GM23338 (cell line): ENCODE measurements around the gene TNNI3K. TPM values are rescaled to one million over a fixed set of nuclear protein-coding genes. Genes with fewer than 3 reads are reported as not detected.

Experiments used
- ATAC-seq: fragments of 200-7000 bp; cut with Tn5 transposase; 3 replicates; pipeline ENCODE4 v1.9.1; 2020
- DNase-seq: peaks from one replicate; pipeline ENCODE4 v3.0.0-alpha.2; 2015; ENCODE audit warnings: low spot score
- H2AFZ ChIP-seq: fragments of 200-600 bp; sonication (generic); 2 replicates; pipeline ENCODE4 v1.8.0; 2016; ENCODE audit warnings: antibody characterized with exemption, mild to moderate bottlenecking, moderate library complexity
- H3F3A ChIP-seq: fragments of 200-600 bp; sonication (generic); replicated peaks from 2 replicates; pipeline ENCODE4 v1.8.0; 2017; ENCODE audit warnings: antibody characterized with exemption, mixed run types, low read depth
- H3K27ac ChIP-seq: fragments of 200-600 bp; sonication (generic); 2 replicates; pipeline ENCODE4 v1.6.1; 2016; ENCODE audit warnings: low read depth
- H3K27me3 ChIP-seq: fragments of 200-600 bp; sonication (generic); 2 replicates; pipeline ENCODE4 v1.8.0; 2016; ENCODE audit warnings: mild to moderate bottlenecking, mixed run types, moderate library complexity; ENCODE audit not compliant: insufficient read depth
- H3K36me3 ChIP-seq: fragments of 200-600 bp; sonication (generic); 2 replicates; pipeline ENCODE4 v1.8.0; 2016; ENCODE audit warnings: mild to moderate bottlenecking; ENCODE audit not compliant: insufficient read depth
- H3K4me1 ChIP-seq: fragments of 200-600 bp; sonication (generic); 2 replicates; pipeline ENCODE4 v1.8.0; 2016; ENCODE audit warnings: mild to moderate bottlenecking, moderate library complexity; ENCODE audit not compliant: insufficient read depth
- H3K4me2 ChIP-seq: fragments of 200-600 bp; sonication (generic); 2 replicates; pipeline ENCODE4 v1.7.1; 2017; ENCODE audit warnings: mixed run types
- H3K4me3 ChIP-seq: fragments of 200-600 bp; sonication (generic); 2 replicates; pipeline ENCODE4 v1.6.1; 2016; ENCODE audit warnings: mixed run types
- H3K79me2 ChIP-seq: fragments of 200-600 bp; sonication (generic); replicated peaks from 2 replicates; pipeline ENCODE4 v1.8.0; 2017; ENCODE audit warnings: mild to moderate bottlenecking; ENCODE audit not compliant: insufficient read depth
- H3K9me2 ChIP-seq: fragments of 200-600 bp; sonication (generic); 2 replicates; pipeline ENCODE4 v1.8.0; 2017; ENCODE audit not compliant: insufficient read depth
- H4K20me1 ChIP-seq: fragments of 200-600 bp; sonication (generic); replicated peaks from 2 replicates; pipeline ENCODE4 v1.8.0; 2017; ENCODE audit warnings: mild to moderate bottlenecking; ENCODE audit not compliant: insufficient read depth
- H3K27ac Mint-ChIP-seq: 2 replicates; pipeline ENCODE4 v1.8.0; 2020; ENCODE audit warnings: inconsistent platforms, mild to moderate bottlenecking, moderate library complexity, mixed read lengths
- H3K27me3 Mint-ChIP-seq: 3 replicates; pipeline ENCODE4 v1.8.0; 2022; ENCODE audit warnings: low read depth, mild to moderate bottlenecking, moderate library complexity, mixed read lengths, inconsistent platforms; ENCODE audit not compliant: insufficient read depth, poor library complexity
- H3K36me3 Mint-ChIP-seq: 3 replicates; pipeline ENCODE4 v1.8.0; 2021; ENCODE audit warnings: low read depth, mild to moderate bottlenecking, inconsistent platforms, moderate library complexity, mixed read lengths
- H3K4me1 Mint-ChIP-seq: 3 replicates; pipeline ENCODE4 v1.8.0; 2020; ENCODE audit warnings: mild to moderate bottlenecking, inconsistent platforms, mixed read lengths
- H3K4me3 Mint-ChIP-seq: 3 replicates; pipeline ENCODE4 v1.8.0; 2021; ENCODE audit warnings: moderate library complexity, mild to moderate bottlenecking, inconsistent platforms, mixed read lengths
- H3K9me3 Mint-ChIP-seq: 3 replicates; pipeline ENCODE4 v1.8.0; 2020; ENCODE audit warnings: moderate library complexity, mild to moderate bottlenecking, inconsistent platforms, mixed read lengths
- CREB1 ChIP-seq: fragments of 250-450 bp; sonication (Bioruptor Pico); IDR thresholded peaks from 2 replicates; pipeline ENCODE4 v1.5.0; 2020; ENCODE audit warnings: low read depth, mild to moderate bottlenecking, moderate library complexity
- EZH2 ChIP-seq: fragments of 200-600 bp; sonication (generic); IDR thresholded peaks from one replicate; pipeline ENCODE4 v1.8.0; 2017; ENCODE audit warnings: antibody characterized with exemption, mild to moderate bottlenecking, low read depth; ENCODE audit not compliant: unreplicated experiment
- EZH2phosphoT487 ChIP-seq: fragments of 200-600 bp; sonication (generic); IDR thresholded peaks from one replicate; pipeline ENCODE4 v1.8.1; 2018; ENCODE audit warnings: antibody characterized with exemption; ENCODE audit not compliant: unreplicated experiment
- JUNB ChIP-seq: IDR thresholded peaks from one replicate; pipeline ENCODE4 v1.6.1; 2016; ENCODE audit warnings: antibody characterized with exemption; ENCODE audit not compliant: unreplicated experiment
- NANOG ChIP-seq: IDR thresholded peaks from 2 replicates; pipeline ENCODE4 v1.6.1; 2016; ENCODE audit warnings: antibody characterized with exemption, borderline replicate concordance
- POLR2AphosphoS5 ChIP-seq: IDR thresholded peaks from 2 replicates; pipeline ENCODE4 v1.6.1; 2016; ENCODE audit warnings: antibody characterized with exemption, low read depth
- STAT1 ChIP-seq: IDR thresholded peaks from one replicate; pipeline ENCODE4 v1.6.1; 2016; ENCODE audit warnings: antibody characterized with exemption; ENCODE audit not compliant: unreplicated experiment
- ZNF114 ChIP-seq: fragments of 250-450 bp; sonication (Bioruptor Pico); IDR thresholded peaks from 2 replicates; pipeline ENCODE4 v1.5.0; 2020; ENCODE audit warnings: mild to moderate bottlenecking, moderate library complexity
- ZNF331 ChIP-seq: fragments of 250-450 bp; sonication (Bioruptor Pico); IDR thresholded peaks from 2 replicates; pipeline ENCODE4 v1.5.0; 2020; ENCODE audit warnings: low read depth, mild to moderate bottlenecking, moderate library complexity
- polyA plus RNA-seq: library from polyadenylated mRNA; unstranded; fragments of >200 nt; fragmentation: Nextera tagmentation; extraction: Ambion mirVana; gene quantifications from 2 replicates; pipeline ENCODE4 v1.2.1, GENCODE V29; 2016
- total RNA-seq: library from RNA; depleted of rRNA; stranded (reverse); fragments of >200 nt; shearing (Covaris generic); gene quantifications from 2 replicates; pipeline ENCODE4 v1.2.3, GENCODE V29; 2014
- TF ChIP-seq, protein P1 (sequence below), 2 experiments: fragments of 200-600 bp in 1 of 2; sonication (generic) in 1 of 2; conservative IDR thresholded peaks; 2 replicates each; pipeline versions ENCODE4 v1.5.1 to v1.6.1; 2016 to 2017; ENCODE audit warnings: antibody characterized with exemption in 2 of 2, low read depth in 2 of 2, mild to moderate bottlenecking in 2 of 2, moderate library complexity in 1 of 2
- TF ChIP-seq, protein P2 (sequence below): IDR thresholded peaks from 2 replicates; pipeline ENCODE4 v1.6.1; 2016; ENCODE audit warnings: antibody characterized with exemption
- TF ChIP-seq, protein P3 (sequence below): fragments of 250-450 bp; sonication (Bioruptor Pico); IDR thresholded peaks from 2 replicates; pipeline ENCODE4 v1.5.0; 2020; ENCODE audit warnings: mild to moderate bottlenecking, moderate library complexity
- TF ChIP-seq, protein P4 (sequence below): IDR thresholded peaks from one replicate; pipeline ENCODE4 v1.6.1; 2018; ENCODE audit warnings: antibody characterized with exemption; ENCODE audit not compliant: unreplicated experiment

Gene TNNI3K
- total and polyA plus RNA-seq, 2 experiments from 2014 or later: not detected

DNA sequence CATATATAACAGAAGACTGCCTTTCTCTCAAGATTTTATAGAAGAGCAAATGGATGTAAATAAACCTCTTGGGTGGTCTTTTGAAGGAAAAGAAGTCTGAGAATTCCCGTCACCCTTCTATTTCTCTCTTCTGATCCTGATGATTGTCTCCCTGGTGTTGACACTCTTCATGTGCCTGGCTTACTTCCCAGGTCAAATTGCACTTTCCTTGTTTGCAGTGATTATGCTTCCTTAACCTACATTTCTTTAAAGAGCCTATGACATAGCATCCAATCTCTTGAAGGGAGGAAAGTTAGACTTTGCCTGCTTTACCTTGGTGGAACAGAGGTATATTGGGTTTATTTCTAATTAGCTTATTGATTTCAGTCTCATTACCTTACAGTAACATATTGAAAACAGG, 197.1 kb downstream of the TNNI3K start:
- TF ChIP-seq EZH2phosphoT487 (no peak), STAT1 (no peak), POLR2AphosphoS5 (no peak), NANOG (no peak), CREB1 (CRISPR knock-in tag) (no peak), EZH2 (no peak), JUNB (no peak), ZNF114 (CRISPR knock-in tag) (no peak), ZNF331 (CRISPR knock-in tag) (no peak)
- TF ChIP-seq, protein P1, sequence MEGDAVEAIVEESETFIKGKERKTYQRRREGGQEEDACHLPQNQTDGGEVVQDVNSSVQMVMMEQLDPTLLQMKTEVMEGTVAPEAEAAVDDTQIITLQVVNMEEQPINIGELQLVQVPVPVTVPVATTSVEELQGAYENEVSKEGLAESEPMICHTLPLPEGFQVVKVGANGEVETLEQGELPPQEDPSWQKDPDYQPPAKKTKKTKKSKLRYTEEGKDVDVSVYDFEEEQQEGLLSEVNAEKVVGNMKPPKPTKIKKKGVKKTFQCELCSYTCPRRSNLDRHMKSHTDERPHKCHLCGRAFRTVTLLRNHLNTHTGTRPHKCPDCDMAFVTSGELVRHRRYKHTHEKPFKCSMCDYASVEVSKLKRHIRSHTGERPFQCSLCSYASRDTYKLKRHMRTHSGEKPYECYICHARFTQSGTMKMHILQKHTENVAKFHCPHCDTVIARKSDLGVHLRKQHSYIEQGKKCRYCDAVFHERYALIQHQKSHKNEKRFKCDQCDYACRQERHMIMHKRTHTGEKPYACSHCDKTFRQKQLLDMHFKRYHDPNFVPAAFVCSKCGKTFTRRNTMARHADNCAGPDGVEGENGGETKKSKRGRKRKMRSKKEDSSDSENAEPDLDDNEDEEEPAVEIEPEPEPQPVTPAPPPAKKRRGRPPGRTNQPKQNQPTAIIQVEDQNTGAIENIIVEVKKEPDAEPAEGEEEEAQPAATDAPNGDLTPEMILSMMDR (conservative IDR thresholded peaks at IDR 0.05; ENCODE audit: low read depth in 2 of 2): no peak
- TF ChIP-seq, protein P2, sequence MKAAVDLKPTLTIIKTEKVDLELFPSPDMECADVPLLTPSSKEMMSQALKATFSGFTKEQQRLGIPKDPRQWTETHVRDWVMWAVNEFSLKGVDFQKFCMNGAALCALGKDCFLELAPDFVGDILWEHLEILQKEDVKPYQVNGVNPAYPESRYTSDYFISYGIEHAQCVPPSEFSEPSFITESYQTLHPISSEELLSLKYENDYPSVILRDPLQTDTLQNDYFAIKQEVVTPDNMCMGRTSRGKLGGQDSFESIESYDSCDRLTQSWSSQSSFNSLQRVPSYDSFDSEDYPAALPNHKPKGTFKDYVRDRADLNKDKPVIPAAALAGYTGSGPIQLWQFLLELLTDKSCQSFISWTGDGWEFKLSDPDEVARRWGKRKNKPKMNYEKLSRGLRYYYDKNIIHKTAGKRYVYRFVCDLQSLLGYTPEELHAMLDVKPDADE: no peak
- TF ChIP-seq, protein P3, sequence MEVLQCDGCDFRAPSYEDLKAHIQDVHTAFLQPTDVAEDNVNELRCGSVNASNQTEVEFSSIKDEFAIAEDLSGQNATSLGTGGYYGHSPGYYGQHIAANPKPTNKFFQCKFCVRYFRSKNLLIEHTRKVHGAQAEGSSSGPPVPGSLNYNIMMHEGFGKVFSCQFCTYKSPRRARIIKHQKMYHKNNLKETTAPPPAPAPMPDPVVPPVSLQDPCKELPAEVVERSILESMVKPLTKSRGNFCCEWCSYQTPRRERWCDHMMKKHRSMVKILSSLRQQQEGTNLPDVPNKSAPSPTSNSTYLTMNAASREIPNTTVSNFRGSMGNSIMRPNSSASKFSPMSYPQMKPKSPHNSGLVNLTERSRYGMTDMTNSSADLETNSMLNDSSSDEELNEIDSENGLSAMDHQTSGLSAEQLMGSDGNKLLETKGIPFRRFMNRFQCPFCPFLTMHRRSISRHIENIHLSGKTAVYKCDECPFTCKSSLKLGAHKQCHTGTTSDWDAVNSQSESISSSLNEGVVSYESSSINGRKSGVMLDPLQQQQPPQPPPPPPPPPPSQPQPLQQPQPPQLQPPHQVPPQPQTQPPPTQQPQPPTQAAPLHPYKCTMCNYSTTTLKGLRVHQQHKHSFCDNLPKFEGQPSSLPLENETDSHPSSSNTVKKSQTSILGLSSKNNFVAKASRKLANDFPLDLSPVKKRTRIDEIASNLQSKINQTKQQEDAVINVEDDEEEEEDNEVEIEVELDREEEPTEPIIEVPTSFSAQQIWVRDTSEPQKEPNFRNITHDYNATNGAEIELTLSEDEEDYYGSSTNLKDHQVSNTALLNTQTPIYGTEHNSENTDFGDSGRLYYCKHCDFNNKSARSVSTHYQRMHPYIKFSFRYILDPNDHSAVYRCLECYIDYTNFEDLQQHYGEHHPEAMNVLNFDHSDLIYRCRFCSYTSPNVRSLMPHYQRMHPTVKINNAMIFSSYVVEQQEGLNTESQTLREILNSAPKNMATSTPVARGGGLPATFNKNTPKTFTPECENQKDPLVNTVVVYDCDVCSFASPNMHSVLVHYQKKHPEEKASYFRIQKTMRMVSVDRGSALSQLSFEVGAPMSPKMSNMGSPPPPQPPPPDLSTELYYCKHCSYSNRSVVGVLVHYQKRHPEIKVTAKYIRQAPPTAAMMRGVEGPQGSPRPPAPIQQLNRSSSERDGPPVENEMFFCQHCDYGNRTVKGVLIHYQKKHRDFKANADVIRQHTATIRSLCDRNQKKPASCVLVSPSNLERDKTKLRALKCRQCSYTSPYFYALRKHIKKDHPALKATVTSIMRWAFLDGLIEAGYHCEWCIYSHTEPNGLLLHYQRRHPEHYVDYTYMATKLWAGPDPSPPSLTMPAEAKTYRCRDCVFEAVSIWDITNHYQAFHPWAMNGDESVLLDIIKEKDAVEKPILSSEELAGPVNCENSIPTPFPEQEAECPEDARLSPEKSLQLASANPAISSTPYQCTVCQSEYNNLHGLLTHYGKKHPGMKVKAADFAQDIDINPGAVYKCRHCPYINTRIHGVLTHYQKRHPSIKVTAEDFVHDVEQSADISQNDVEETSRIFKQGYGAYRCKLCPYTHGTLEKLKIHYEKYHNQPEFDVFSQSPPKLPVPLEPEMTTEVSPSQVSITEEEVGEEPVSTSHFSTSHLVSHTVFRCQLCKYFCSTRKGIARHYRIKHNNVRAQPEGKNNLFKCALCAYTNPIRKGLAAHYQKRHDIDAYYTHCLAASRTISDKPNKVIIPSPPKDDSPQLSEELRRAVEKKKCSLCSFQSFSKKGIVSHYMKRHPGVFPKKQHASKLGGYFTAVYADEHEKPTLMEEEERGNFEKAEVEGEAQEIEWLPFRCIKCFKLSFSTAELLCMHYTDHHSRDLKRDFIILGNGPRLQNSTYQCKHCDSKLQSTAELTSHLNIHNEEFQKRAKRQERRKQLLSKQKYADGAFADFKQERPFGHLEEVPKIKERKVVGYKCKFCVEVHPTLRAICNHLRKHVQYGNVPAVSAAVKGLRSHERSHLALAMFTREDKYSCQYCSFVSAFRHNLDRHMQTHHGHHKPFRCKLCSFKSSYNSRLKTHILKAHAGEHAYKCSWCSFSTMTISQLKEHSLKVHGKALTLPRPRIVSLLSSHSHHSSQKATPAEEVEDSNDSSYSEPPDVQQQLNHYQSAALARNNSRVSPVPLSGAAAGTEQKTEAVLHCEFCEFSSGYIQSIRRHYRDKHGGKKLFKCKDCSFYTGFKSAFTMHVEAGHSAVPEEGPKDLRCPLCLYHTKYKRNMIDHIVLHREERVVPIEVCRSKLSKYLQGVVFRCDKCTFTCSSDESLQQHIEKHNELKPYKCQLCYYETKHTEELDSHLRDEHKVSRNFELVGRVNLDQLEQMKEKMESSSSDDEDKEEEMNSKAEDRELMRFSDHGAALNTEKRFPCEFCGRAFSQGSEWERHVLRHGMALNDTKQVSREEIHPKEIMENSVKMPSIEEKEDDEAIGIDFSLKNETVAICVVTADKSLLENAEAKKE (CRISPR knock-in tag): no peak
- TF ChIP-seq, protein P4, sequence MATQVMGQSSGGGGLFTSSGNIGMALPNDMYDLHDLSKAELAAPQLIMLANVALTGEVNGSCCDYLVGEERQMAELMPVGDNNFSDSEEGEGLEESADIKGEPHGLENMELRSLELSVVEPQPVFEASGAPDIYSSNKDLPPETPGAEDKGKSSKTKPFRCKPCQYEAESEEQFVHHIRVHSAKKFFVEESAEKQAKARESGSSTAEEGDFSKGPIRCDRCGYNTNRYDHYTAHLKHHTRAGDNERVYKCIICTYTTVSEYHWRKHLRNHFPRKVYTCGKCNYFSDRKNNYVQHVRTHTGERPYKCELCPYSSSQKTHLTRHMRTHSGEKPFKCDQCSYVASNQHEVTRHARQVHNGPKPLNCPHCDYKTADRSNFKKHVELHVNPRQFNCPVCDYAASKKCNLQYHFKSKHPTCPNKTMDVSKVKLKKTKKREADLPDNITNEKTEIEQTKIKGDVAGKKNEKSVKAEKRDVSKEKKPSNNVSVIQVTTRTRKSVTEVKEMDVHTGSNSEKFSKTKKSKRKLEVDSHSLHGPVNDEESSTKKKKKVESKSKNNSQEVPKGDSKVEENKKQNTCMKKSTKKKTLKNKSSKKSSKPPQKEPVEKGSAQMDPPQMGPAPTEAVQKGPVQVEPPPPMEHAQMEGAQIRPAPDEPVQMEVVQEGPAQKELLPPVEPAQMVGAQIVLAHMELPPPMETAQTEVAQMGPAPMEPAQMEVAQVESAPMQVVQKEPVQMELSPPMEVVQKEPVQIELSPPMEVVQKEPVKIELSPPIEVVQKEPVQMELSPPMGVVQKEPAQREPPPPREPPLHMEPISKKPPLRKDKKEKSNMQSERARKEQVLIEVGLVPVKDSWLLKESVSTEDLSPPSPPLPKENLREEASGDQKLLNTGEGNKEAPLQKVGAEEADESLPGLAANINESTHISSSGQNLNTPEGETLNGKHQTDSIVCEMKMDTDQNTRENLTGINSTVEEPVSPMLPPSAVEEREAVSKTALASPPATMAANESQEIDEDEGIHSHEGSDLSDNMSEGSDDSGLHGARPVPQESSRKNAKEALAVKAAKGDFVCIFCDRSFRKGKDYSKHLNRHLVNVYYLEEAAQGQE: no peak
- Histone ChIP-seq H3K27me3 (no peaks in the 10 kb centered on the region), H3K4me1 (no peaks in the 10 kb centered on the region), H3K27ac (no peak overlapping the region), H4K20me1 (no peaks in the 10 kb centered on the region), H3K4me3 (no peak overlapping the region), H2AFZ (no peak overlapping the region), H3K4me2 (no peak overlapping the region), H3K9me2 (no peaks in the 10 kb centered on the region), H3F3A (no peaks in the 10 kb centered on the region), H3K36me3 (no peaks in the 10 kb centered on the region), H3K79me2 (no peaks in the 10 kb centered on the region)
- peaks cover 1% of the 10 kb centered on the region for H3K27me3 Mint-ChIP-seq
- H3K9me3 Mint-ChIP-seq: no peaks in the 10 kb centered on the region
- H3K27ac Mint-ChIP-seq: no peak overlapping the region
- no peak for ATAC-seq
- no peak for DNase-seq
- no peak overlapping the region for H3K4me3 Mint-ChIP-seq
- no peaks in the 10 kb centered on the region for H3K4me1 Mint-ChIP-seq
- no peaks in the 10 kb centered on the region for H3K36me3 Mint-ChIP-seq
